Measurements from ENCODE around the gene ZNF148.

Gene ZNF148

DNA sequence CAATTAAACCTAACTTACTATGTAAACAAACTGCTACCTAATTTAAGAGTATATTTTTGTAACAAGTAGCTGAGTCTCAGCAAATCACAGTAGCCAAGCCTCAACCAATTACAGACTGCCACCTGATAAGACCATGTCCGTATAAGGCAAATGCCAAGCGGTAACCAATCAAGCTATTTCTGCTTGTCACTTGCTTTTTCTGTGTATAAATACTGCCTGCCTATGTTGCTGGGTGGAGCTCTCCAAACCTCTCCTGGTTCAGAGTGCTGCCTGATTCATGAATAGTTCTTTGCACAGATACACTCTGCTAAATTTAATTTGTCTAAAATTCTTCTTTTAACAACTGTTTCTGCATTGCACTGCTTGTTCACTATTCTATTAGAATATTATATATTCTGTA lies 42.6 kb downstream of the ZNF148 start:
- no peak for DNase-seq (ENCODE audit: low read depth)

DNA sequence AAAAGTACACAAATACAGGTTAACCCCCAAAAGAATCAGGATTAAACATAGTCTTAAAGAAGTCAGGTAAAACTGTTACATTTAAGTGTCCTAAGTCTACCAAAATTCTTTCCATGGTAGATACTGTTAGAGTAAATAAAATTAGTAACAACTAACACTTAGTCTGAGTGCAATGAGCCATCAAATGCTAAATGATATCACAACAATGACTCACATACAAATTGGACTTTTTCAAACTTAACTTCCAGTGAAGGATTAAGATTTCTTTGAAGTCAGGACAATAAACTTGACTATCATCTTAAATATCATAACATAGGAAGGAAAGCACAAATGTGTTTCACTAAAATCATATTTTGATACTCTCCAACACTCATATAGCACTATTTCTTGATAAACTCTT lies 43.9 kb downstream of the ZNF148 start:
- DNase-seq (ENCODE audit: low read depth): no peak

DNA sequence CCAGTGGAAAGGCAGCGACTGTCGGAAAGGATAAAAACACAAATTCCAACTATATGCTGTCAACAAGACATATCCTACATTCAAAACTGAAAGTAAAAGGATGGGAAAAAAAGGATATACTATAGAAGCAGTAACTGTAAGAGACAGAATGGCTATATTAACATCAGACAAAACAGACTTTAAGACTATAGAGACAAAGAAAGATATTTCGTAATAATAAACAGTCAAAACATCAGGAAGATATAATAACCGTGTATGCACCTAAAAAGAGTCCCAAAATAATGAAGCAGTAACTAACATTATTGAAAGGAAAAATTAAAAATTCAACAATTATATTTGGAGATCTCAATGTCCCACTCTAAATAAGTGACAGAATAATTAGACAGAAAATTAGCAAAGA lies 48.2 kb downstream of the ZNF148 start:
- DNase-seq (ENCODE audit: low read depth): no peak

DNA sequence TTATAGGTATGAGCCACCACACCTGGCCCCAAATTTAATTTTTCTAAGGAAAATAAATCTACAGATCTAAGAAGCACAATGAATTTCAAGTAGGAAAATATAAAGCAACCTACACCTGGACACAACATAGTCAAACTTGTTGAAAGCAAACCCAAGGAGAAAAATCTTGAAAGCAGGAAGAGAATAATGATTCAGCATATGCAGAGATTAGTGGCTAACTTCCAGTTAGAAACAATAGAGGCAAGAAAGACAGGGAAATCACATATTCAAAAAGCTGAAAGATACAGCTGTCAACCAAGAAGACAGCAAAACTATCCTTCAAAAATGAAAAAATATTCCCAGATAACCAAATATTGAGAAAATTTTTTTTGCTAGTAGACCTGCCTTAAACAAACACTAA lies 49.4 kb downstream of the ZNF148 start:
- no peak for DNase-seq (ENCODE audit: low read depth)

DNA sequence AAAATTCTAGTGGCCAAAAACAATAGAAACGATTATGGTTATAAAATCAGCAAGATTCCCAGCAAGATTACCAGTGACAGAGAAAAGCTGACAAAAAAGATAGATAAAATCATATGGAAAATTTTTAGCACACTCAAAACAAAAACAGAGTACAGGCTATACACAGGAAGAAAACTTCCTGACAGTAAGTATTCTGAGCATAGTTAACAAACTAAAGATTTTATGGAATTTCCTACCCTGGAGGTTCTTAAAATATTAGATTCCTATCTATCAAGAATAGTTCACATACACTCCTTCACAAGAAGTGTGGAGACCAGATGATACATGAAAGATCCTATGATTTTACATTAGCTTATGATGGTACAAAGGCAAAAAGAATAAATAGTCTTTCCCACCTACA lies 50.8 kb downstream of the ZNF148 start:
- no peak for DNase-seq (ENCODE audit: low read depth)

DNA sequence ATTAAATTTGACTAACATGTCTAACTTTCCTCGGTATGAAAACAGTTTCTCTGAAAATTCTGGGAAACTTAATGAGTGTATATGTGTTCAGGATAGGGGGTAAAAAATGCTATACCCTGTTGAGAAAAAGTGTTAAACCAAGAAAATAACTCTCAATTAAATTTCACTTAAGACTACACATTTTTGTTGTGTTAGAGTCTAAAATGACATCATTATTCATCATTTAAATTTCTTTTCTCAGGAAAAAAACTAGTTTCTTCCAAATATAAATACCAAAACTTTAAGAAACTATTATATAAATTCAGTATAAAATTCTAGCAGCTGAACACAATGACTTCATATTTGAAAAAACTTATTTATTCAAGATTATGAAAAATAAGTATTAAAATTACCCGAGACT lies 52.2 kb downstream of the ZNF148 start:
- DNase-seq (ENCODE audit: low read depth): no peak

DNA sequence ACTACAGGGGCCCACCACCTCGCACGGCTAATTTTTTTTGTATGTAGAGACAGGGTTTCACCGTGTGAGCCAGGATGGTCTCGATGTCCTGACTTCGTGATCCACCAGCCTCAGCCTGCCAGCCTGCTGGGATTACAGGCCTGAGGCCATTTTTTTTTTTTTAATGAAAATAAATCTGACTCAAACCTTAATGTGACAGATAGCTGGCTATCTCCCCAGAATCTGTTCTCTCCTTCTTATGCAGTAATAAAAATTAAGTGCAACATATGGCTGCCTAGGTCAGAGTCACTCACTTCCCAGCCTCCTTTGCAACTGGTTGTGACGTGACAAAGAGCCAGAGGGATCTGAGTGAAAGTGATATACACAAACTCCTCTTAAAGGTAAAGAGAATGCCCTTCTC lies 53.0 kb downstream of the ZNF148 start:
- no peak for DNase-seq (ENCODE audit: low read depth)

DNA sequence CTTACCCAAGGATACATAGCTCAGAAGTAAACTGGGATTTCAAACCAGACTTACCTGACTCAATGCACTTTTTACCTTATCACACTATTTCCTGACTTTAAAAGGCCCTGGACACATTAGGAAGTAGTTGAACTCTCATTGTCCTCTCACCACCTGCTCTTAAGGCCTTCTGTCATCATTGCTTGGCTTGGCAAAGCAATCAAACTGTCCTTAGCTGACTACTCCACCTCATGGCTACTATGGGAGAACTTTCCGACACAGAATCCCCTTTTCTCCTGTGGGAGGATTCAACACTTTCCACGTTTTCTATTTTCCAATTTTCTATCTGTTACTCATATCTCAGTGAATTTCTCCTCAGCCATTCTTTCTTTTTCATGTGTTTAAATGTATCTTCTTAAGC lies 55.4 kb downstream of the ZNF148 start:
- no peak for DNase-seq (ENCODE audit: low read depth)

DNA sequence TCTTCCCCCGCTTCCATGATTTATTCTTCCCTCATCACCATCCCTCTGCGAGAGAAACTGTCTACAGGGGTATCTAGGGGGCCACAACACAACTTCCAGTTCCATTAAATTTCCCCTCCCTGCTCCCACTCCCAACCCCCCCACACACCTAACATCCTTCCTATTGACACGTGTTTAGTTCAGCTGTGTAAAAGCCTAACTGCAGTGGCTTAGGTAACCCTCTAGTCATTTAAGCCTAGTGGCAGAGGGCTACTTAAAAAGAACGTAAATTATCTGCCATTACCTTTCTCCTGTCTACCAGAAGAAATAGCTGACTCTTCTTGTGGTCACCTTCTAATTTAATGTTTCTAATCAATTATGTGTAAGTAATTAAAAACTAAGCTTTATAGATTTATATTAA lies 56.3 kb downstream of the ZNF148 start:
- DNase-seq (ENCODE audit: low read depth): no peak

DNA sequence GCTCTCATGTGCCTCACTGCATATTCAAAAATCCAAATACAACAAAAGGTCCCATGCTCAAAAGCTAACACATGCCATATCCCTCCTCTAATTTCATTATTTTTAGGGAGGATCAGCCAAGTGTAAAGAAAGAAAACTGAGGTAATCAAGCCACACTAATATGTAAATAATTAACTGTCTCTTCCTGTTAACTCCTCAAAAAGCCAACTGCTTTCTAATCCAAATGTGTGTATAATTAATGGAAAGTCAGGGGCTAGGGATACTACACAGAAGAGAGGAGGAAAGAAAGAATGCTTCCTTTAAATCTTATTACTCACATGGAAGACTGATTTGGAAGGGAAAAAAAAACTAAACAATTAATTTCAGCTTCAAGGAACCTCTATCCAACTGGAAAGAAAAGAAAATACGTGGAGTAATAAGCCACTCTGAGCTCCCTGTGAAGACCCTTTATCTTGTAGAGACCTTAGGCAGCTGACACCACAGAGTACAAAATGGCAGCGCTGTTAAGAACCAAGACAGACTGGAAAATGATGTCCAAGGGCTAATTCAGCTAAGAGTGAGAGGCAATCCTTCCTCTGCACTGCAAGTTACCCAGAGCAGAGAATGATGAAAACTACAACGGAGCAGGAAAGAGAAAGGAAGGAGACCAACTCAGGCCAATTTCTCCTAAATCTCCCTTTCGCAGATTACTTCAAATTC lies 56.8 kb downstream of the ZNF148 start:
- DNase-seq (ENCODE audit: low read depth): no peak

DNA sequence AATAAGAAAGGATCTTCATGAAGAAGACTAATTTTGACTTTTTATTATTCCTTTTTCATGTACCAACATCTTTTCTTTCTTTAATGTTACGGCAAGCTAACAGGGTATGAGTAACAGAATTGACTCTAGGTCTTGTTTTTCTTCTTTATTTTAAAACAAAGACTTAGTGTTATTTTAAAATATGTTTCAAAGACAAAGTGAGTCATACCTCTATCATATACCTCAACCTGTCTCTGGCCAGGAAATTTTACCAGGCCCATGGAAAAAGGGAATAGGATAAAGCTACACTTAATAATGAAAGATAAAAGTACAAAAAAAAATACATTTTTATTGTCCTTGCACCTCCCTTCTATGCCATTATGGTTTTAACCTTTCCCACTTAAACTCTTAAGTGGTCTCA lies 57.4 kb downstream of the ZNF148 start:
- no peak for DNase-seq (ENCODE audit: low read depth)

DNA sequence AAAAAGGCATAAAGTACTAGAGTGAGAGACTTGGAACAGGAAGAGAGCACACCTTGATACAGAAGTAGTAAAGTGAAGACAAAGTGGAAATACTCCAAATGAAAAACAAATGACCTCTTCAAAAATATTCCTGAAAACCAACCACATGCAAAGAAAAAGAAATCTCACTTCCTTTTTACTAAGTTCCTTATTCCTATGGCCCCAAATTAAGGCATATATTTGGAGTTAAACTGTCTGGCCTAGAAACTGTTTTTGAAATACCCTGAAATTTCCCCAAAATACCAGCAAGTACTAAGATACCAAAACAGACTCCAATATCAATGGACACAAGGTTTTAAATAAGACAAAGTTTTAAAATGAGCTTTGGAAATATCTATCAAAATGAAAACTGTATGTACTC lies 58.2 kb downstream of the ZNF148 start:
- DNase-seq (ENCODE audit: low read depth): no peak

DNA sequence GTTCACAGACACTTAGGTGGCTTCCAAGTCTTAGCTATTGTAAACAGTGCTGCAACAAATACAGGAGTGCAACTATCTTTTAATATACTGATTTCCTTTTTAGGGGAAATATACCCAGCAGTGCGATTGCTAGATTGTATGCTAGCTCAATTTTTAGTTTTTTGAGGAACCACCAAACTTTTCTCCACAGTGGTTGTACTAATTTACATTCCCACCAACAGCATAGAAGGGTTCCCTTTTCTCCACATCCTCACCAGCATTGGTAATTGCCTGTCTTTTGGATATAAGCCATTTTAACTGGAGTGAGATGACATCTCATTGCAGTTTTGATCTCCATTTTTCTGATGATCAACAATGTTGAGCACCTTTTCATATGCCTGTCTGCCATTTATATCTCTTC lies 58.9 kb downstream of the ZNF148 start:
- DNase-seq (ENCODE audit: low read depth): no peak

DNA sequence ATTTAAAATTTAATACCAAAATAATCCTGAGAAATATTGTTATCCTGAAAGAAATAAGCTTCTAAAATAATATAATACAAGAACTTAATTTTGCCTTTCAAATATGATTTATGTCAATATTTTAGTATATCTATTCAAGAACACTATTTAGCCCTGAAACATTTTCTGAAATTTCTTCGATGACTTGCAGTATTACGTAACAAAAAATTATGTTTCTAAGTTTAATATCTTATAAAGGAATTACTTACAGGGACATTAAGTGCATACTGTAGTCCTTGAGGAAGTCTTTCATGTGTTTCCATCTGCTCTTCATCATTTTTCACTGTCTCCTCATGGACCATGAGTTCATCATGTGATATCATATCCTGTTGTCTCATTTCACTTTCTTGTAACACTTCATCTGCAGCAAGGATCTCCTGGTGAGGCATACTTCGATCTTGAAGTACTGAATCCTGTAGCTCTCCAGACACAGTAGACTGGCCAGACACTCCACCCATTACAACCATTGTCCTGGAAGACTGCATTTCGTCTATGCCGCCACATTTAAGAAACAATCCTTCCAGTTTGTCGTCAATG lies 62.0 kb downstream of the ZNF148 start:
- no peak for DNase-seq (ENCODE audit: low read depth)

DNA sequence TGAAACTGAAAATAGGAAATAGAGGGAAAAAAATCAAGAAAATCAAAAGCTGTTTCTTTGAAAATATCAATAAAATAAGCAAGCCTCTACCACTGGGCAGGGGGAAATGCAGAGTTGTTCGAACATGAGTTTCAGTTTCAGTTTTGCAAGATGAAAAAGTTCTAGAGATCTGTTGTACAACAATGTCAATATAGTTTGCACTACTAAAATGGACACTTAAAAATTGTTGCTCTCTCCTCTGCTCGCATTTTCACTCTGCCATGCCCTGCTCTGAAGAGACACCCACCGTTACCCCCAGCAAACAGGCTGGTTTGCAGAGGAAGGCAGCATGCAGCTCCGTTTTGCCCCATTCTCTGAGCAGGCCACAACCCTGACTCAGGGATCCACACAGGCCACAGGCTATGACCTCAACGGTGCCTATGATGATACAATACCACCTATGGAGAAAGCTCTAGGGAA lies 64.5 kb downstream of the ZNF148 start:
- DNase-seq (ENCODE audit: low read depth): peak; percentile 9

DNA sequence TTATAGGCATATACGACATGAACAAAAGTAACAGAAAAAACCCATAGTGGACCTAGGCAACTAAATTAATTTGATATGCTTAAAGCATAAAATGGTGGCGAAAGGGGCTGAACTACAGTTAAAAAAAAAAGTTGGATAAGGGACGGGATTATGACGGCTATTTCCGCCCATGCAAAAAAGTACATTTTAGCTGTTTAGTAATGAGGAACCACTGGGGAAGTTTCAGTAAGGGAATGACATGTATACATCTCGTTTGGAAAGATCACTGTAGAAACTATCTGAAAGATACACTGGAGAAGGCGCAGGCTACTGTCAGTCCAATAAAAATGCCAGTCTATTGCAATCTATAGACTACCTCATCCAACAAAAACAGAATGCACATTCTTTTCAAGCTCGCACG lies 65.6 kb downstream of the ZNF148 start:
- no peak for DNase-seq (ENCODE audit: low read depth)

DNA sequence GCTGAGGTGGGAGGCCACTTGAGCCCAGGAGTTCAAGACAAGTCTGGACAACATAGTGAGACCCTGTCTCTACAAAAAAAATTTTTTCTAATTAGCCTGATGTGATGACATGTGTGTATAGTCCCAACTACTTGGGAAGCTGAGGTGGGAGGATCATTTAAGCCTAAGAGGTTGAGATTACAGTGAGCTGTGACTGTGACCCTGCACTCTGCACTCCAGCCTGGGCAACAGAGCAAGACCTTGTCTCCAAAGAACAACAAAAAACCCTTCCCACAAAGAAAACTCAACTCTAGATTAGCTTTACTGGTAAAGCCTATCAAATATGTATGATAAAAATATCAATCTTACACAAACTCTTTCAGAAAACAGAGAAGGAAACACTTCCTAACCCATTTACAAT lies 68.5 kb downstream of the ZNF148 start:
- no peak for DNase-seq (ENCODE audit: low read depth)

DNA sequence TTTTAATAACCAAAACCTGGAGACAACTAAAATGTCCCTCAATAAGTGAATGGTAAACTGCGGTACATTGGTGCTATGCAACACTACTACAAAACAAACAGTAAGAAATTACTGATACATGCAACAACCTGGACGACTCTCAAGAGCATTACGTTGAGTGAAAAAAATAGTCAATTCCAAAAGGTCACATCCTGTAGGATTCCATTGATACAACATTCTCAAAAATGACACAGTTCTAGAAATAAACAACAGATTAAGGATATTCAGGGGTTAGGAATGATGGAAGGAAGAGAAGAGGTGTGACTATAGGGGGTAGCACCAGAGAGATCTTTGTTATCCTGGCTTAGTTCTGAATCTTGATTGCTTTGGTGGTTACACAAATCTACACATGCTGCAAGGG lies 72.2 kb downstream of the ZNF148 start:
- no peak for DNase-seq (ENCODE audit: low read depth)

DNA sequence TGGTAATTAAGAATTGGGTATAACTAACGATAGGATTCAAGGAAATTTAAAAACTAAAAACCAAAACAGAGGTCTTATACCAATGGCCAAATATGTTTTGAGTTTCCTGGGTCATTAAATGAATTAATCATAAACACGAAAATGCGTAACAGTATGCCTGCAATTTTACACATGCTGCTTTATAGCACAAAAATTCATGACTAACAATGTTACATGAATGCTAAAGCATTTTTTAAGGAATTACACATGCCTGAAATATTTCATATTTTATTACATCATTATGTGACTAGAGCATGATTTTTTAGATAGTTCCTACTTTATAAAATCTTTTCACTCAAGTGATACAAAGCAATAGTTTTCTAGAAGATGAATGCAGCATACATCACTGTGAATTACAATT lies 74.7 kb downstream of the ZNF148 start:
- no peak for DNase-seq (ENCODE audit: low read depth)

DNA sequence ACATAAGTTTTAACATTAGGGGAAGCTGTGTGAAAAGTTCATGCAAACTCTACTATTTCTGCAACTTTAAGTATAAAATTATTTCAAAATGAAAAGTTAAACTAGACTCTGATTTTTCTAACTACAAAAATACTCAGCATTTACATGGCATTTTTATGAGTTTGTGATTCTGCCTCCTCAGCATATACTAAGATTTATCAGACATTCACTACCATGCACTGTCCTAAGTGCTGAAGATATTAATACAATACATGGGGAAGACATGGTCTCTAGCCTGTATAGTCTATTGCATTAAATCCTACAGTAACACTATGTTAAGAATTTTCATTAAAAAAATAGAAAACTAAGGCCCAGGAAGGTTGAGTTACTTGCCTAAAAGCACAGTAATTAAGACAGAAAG lies 80.7 kb downstream of the ZNF148 start:
- DNase-seq (ENCODE audit: low read depth): no peak

DNA sequence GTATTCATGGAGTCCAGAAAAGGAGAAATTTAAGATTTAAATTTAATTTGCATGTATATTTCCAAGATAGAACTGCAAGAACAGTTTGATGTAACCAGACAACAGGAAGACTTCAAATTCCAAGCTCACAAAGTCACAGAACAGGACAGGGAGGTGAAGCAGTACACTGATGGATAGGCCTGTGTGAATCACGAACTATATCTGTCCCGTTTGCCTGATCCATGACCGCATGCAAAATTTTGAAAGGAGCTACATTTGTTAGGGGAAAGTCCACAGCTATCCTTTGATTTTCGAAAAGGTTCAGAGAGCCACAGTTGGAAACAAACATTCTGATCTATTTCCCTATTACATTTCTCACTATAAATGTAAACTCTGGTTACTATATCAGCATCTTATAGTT lies 83.1 kb downstream of the ZNF148 start:
- no peak for DNase-seq (ENCODE audit: low read depth)

DNA sequence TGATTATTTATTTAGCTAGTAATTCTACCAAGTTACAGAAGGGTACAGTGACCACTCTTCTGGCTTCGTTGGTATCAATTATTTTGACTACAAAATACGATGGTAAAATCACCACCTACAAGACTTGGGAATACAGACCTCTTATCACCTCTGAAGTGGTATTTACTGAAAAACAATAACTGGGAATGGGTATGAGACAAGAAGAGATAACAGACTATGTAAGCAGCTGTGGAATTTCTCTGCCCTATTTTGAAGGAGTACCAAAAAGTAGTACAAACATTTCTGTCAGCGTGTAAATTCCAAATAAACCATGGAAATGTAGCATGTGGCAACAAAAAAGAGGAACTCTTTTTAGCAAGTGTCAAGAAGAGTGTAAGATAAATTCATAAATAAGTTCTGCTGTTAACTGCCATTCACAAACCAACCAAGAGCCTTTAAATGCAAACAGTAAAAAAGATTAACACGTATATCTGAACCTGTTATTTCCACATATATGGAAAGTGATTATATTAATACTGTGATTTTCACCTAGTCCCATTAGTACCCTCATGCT lies 85.6 kb downstream of the ZNF148 start:
- DNase-seq (ENCODE audit: low read depth): no peak

DNA sequence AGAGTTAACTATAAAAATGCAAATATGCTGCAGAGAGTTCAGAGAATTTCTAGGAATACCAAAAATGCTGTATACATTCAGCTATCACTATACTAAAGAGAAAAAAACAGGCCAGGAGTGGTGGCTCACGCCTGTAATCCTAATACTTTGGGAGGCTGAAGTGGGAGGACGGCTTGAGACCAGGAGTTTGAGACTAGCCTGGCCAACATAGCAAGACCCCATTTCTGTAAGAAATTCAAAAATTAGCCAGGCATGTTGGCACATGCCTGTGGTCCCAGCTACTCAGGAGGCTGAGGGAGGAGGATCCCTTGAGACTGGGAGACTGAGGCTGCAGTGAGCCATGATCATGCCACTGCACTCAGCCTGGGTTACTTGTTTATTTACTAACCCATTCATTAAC lies 87.9 kb downstream of the ZNF148 start:
- no peak for DNase-seq (ENCODE audit: low read depth)

DNA sequence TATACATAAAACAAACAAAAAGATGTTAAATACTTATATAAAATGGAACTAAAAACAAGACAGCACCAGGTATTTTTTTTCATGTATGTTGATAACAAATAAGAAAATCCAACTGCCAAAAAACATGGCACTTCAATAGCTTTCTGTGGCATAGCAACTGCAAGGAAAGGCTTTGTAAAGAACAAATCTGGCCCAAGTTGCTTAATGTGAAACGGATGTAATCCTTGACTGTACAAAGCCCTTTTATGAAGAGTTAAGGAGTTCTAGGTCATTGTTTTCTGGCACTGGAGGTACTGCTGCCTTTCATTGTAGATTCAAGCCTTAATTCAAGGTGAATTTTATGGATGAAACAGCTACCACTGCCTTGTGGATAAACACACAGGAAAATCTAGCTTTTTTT lies 93.7 kb downstream of the ZNF148 start:
- DNase-seq (ENCODE audit: low read depth): no peak

Data from activated T-helper 1 cell treated with Interleukin-2 at 50 U/mL for 16 hours (primary cell).